Neural crest cell (in vitro differentiated cells): ENCODE results near the gene CFTR. TPM values are rescaled to one million over a fixed set of nuclear protein-coding genes. Genes with fewer than 3 reads are reported as not detected.
"Not testable (repeated sequence)": the region's sequence is repeated elsewhere in the genome, so short reads cannot be mapped to it uniquely, and the experiment has no call there.

Source experiments
- DNase-seq: peaks from one replicate; pipeline ENCODE4 v3.0.0; 2021; ENCODE audit warnings: low read depth, mixed read lengths, low spot score
- H3K27ac Mint-ChIP-seq: one replicate; pipeline ENCODE4 v1.8.0; 2021; ENCODE audit warnings: mild to moderate bottlenecking, mixed read lengths; ENCODE audit not compliant: unreplicated experiment
- H3K27me3 Mint-ChIP-seq: 2 replicates; pipeline ENCODE4 v1.8.0; 2021; ENCODE audit warnings: low read depth, mild to moderate bottlenecking, mixed read lengths
- H3K36me3 Mint-ChIP-seq: 2 replicates; pipeline ENCODE4 v1.8.0; 2021; ENCODE audit warnings: low read depth, mild to moderate bottlenecking, mixed read lengths
- H3K4me1 Mint-ChIP-seq: 2 replicates; pipeline ENCODE4 v1.8.0; 2021; ENCODE audit warnings: mixed read lengths
- H3K4me3 Mint-ChIP-seq: one replicate; pipeline ENCODE4 v1.8.0; 2021; ENCODE audit warnings: mild to moderate bottlenecking, mixed read lengths
- H3K9me3 Mint-ChIP-seq: 2 replicates; pipeline ENCODE4 v1.8.0; 2021; ENCODE audit warnings: mixed read lengths
- total RNA-seq: library from RNA; stranded (reverse); gene quantifications from 2 replicates; pipeline ENCODE4 v1.2.1, GENCODE V29; 2021
- TF ChIP-seq, protein P1 (sequence below): fragments of 200-600 bp; sonication (generic); conservative IDR thresholded peaks from 2 replicates; pipeline ENCODE4 v1.5.0; 2021; ENCODE audit warnings: antibody characterized with exemption, mild to moderate bottlenecking

Gene CFTR
- total RNA-seq, 1 donor from 2014 or later: not detected

DNA sequence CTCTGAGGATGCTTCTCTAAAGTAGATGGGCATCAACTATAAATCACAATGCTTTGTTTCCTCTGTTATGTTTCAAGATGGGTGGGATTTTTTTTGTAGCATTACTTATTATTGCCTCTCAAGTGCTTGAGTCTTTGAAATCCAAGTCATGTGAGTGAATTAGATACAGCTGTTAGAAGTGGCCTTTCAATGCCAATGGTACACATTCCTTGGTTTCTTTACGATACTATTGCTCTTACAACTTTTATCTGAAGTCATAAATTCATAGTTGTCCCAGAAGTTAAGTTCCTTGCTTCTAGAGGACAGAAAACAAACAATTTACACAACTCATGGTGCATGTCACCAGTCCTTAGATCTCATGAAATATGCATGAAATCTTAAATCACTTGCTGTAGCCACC lies 15.5 kb downstream of the CFTR start:
- no peaks in the 10 kb centered on the region for H3K27me3 Mint-ChIP-seq

DNA sequence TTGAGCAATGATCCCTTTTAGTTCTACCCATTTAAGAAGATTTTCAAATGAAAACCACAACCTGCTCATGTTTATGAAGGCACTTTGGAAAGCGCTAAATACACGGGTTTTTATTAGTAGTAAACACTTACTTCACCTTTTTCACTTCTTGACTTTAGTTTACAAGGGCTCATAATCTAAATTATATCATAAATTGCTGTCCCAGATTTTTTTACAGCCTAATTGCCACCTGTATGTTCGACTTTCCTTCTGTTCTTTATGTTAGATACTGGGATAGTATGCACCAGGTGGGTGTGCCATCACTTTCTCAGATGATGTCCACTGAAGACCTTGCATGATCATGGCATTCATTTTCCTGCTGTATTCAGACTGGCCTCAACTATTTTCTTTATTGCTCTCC lies 22.5 kb downstream of the CFTR start:
- Mint-ChIP-seq H3K4me3 (no peak overlapping the region), H3K4me1 (peaks cover 4% of the 10 kb centered on the region), H3K9me3 (peaks cover 3% of the 10 kb centered on the region), H3K27ac (no peak overlapping the region), H3K27me3 (no peaks in the 10 kb centered on the region), H3K36me3 (no peaks in the 10 kb centered on the region)
- no peak for DNase-seq
- TF ChIP-seq, protein P1, sequence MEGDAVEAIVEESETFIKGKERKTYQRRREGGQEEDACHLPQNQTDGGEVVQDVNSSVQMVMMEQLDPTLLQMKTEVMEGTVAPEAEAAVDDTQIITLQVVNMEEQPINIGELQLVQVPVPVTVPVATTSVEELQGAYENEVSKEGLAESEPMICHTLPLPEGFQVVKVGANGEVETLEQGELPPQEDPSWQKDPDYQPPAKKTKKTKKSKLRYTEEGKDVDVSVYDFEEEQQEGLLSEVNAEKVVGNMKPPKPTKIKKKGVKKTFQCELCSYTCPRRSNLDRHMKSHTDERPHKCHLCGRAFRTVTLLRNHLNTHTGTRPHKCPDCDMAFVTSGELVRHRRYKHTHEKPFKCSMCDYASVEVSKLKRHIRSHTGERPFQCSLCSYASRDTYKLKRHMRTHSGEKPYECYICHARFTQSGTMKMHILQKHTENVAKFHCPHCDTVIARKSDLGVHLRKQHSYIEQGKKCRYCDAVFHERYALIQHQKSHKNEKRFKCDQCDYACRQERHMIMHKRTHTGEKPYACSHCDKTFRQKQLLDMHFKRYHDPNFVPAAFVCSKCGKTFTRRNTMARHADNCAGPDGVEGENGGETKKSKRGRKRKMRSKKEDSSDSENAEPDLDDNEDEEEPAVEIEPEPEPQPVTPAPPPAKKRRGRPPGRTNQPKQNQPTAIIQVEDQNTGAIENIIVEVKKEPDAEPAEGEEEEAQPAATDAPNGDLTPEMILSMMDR: no peak

More for the DNA sequence above, 15.5 kb downstream of the CFTR start:
- H3K4me1 Mint-ChIP-seq: no peaks in the 10 kb centered on the region
- H3K27ac Mint-ChIP-seq: no peak overlapping the region
- no peak overlapping the region for H3K4me3 Mint-ChIP-seq
- no peak for DNase-seq
- H3K36me3 Mint-ChIP-seq: no peaks in the 10 kb centered on the region
- no peaks in the 10 kb centered on the region for H3K9me3 Mint-ChIP-seq
- TF ChIP-seq, protein P1: no peak

DNA sequence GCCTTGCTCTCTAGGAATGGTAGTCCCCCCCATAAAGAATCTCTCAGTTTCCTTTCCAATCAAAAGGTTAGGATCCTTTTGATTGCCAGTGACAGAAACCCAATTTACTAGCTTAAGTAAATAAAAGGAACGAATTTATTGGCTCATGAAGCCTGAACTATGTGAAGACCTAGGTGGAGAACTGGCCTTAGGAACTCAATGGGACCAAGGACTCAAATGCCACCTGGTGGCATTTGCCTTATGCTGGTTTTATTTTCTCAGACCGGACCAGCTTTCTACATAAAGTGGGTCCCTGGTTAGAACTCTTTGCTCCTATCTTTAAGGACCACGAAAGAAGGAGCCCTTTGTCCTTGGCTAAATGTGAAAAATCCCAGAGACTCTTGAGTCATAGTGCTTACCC lies 25.4 kb downstream of the CFTR start:
- DNase-seq: no peak
- H3K36me3 Mint-ChIP-seq: no peaks in the 10 kb centered on the region
- TF ChIP-seq, protein P1: no peak
- peaks cover 3% of the 10 kb centered on the region for H3K9me3 Mint-ChIP-seq
- H3K27ac Mint-ChIP-seq: no peak overlapping the region
- no peak overlapping the region for H3K4me3 Mint-ChIP-seq
- peaks cover 4% of the 10 kb centered on the region for H3K4me1 Mint-ChIP-seq
- no peaks in the 10 kb centered on the region for H3K27me3 Mint-ChIP-seq

DNA sequence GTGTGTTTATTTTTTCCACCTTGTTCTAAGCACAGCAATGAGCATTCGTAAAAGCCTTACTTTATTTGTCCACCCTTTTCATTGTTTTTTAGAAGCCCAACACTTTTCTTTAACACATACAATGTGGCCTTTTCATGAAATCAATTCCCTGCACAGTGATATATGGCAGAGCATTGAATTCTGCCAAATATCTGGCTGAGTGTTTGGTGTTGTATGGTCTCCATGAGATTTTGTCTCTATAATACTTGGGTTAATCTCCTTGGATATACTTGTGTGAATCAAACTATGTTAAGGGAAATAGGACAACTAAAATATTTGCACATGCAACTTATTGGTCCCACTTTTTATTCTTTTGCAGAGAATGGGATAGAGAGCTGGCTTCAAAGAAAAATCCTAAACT lies 28.9 kb downstream of the CFTR start:
- Mint-ChIP-seq H3K27me3 (no peaks in the 10 kb centered on the region), H3K36me3 (no peaks in the 10 kb centered on the region), H3K9me3 (peaks cover 3% of the 10 kb centered on the region), H3K27ac (no peak overlapping the region), H3K4me1 (no peaks in the 10 kb centered on the region), H3K4me3 (no peak overlapping the region)
- DNase-seq: no peak
- TF ChIP-seq, protein P1: no peak

DNA sequence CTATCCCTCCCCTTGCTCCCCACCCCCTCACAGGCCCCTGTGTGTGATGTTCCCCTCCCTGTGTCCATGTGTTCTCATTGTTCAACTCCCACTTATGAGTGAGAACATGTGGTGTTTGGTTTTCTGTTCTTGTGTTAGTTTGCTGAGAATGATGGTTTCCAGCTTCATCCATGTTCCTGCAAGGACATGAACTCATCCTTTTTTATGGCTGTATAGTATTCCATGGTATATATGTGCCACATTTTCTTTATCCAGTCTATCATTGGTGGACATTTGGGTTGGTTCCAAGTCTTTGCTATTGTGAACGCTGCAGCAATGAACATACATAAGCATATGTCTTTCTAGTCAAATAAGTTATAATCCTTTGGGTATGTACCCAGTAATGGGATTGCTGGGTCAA lies 37.4 kb downstream of the CFTR start:
- not testable (repeated sequence) for H3K27ac Mint-ChIP-seq, H3K4me3 Mint-ChIP-seq, H3K4me1 Mint-ChIP-seq, H3K9me3 Mint-ChIP-seq, H3K36me3 Mint-ChIP-seq, H3K27me3 Mint-ChIP-seq, DNase-seq

DNA sequence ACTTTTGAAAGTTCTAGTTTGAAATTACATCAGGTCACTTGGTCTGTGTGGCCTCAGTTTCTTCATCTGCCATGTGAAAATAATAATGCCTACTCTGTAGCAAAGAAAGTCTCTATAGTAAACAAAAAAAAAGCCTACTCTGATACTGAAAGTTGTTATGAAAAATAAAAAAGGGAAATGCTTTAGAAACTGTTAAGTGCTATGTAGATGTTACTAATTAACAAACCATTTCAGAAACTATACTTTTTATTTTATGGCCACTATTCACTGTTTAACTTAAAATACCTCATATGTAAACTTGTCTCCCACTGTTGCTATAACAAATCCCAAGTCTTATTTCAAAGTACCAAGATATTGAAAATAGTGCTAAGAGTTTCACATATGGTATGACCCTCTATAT lies 50.6 kb downstream of the CFTR start:
- no peak for DNase-seq
- Mint-ChIP-seq H3K27ac (no peak overlapping the region), H3K4me1 (no peaks in the 10 kb centered on the region), H3K9me3 (no peaks in the 10 kb centered on the region), H3K4me3 (no peak overlapping the region), H3K36me3 (no peaks in the 10 kb centered on the region), H3K27me3 (no peaks in the 10 kb centered on the region)
- TF ChIP-seq, protein P1: no peak
